HepG2 (cell line): ENCODE results near the gene YJEFN3. TPM values are rescaled to one million over a fixed set of nuclear protein-coding genes. Genes with fewer than 3 reads are reported as not detected.

ENCODE experiments used
- ATAC-seq: fragments of 200-7000 bp; cut with Tn5 transposase; 3 replicates; pipeline ENCODE4 v1.9.1; 2020; ENCODE audit warnings: mild to moderate bottlenecking, moderate library complexity
- BruUV-seq: library from RNA; stranded (reverse); fragments of 400-500 nt; replicated peaks from 2 replicates; lab custom pipeline; 2021; lab: Mats Ljungman, UMichigan
- CTCF ChIA-PET: fragments of 300-600 bp; formaldehyde crosslinking; extraction: SDS; loops from one replicate; lab custom pipeline; 2021; ENCODE audit warnings: low total read pairs, inconsistent platforms, low intra/inter-chr PET ratio; lab: Yijun Ruan, JAX
- POLR2A ChIA-PET: fragments of 350-600 bp; sonication (Branson Sonifier 250); formaldehyde crosslinking; loops from one replicate; lab custom pipeline; 2020; ENCODE audit warnings: antibody characterized with exemption, inconsistent platforms; lab: Yijun Ruan, JAX
- DNase-seq: peaks from one replicate; pipeline ENCODE4 v3.0.0-alpha.2; 2015; ENCODE audit warnings: low spot score
- FAIRE-seq: peaks from 3 replicates; lab custom pipeline; 2011; peaks lifted over from hg19 to GRCh38; lab: Jason Lieb, UNC
- H2AFZ ChIP-seq: one replicate; pipeline ENCODE4 v1.6.1; 2011; ENCODE audit warnings: low read length, inconsistent platforms
- H3K27ac ChIP-seq: fragments of 300-600 bp; 3 replicates; pipeline ENCODE4 v1.8.0; 2011; ENCODE audit warnings: mixed run types, mild to moderate bottlenecking, mixed read lengths, low read length, inconsistent platforms; ENCODE audit not compliant: insufficient read depth; ENCODE audit errors: extremely low read length
- H3K27me3 ChIP-seq, 2 experiments: fragments of 200-600 bp in 1 of 2; 2 replicates in 1 of 2; 3 replicates in 1 of 2; pipeline versions ENCODE4 v1.6.0 to v1.8.0; 2011; ENCODE audit warnings: low read length in 2 of 2, mild to moderate bottlenecking in 2 of 2, moderate library complexity in 2 of 2, inconsistent platforms in 1 of 2; ENCODE audit not compliant: insufficient read depth in 2 of 2, control insufficient read depth in 1 of 2
- H3K36me3 ChIP-seq, 2 experiments: fragments of 200-600 bp in 1 of 2; replicated peaks in 1 of 2; 2 replicates in 1 of 2; 3 replicates in 1 of 2; pipeline versions ENCODE4 v1.5.1 to v1.8.0; 2011; ENCODE audit warnings: low read length in 2 of 2, inconsistent platforms in 1 of 2; ENCODE audit not compliant: insufficient read depth in 2 of 2, control insufficient read depth in 1 of 2
- H3K4me1 ChIP-seq: 2 replicates; pipeline ENCODE4 v1.5.1; 2012; ENCODE audit warnings: low read length, inconsistent platforms; ENCODE audit not compliant: insufficient read depth
- H3K4me2 ChIP-seq: 2 replicates; pipeline ENCODE4 v1.6.0; 2011; ENCODE audit warnings: low read depth, low read length, inconsistent platforms
- H3K4me3 ChIP-seq, 3 experiments: fragments of 200-600 bp in 1 of 3; sonication (generic), shearing (Covaris generic) in 1 of 3; replicated peaks in 1 of 3; 2 replicates each; pipeline ENCODE4 v1.5.1; 2011 to 2016; ENCODE audit warnings: low read length in 3 of 3, inconsistent platforms in 2 of 3, low read depth in 2 of 3, mild to moderate bottlenecking in 2 of 3, control low read depth in 1 of 3, mixed read lengths in 1 of 3; ENCODE audit not compliant: insufficient read depth in 1 of 3
- H3K79me2 ChIP-seq: one replicate; pipeline ENCODE4 v1.6.1; 2011; ENCODE audit warnings: low read length, inconsistent platforms; ENCODE audit not compliant: insufficient read depth
- H3K9ac ChIP-seq: 2 replicates; pipeline ENCODE4 v1.6.0; 2011; ENCODE audit warnings: mild to moderate bottlenecking, low read depth, low read length, inconsistent platforms; ENCODE audit not compliant: insufficient read depth
- H3K9me3 ChIP-seq: 2 replicates; pipeline ENCODE4 v1.5.1; 2012; ENCODE audit warnings: mild to moderate bottlenecking, low read length
- H4K20me1 ChIP-seq: 2 replicates; pipeline ENCODE4 v1.6.0; 2011; ENCODE audit warnings: inconsistent platforms, mild to moderate bottlenecking, low read length, moderate library complexity; ENCODE audit not compliant: insufficient read depth
- DNMT1 ChIP-seq: sonication (generic); formaldehyde crosslinking; IDR thresholded peaks from 2 replicates; pipeline ENCODE4 v1.5.1; 2020; ENCODE audit warnings: mild to moderate bottlenecking, missing genetic modification reagents
- MAFK ChIP-seq, 2 experiments: IDR thresholded peaks in 1 of 2; conservative IDR thresholded peaks in 1 of 2; 2 replicates each; pipeline ENCODE4 v1.6.1; 2011; ENCODE audit warnings: improper control_type of control experiment in 2 of 2, low read length in 2 of 2
- NR0B2 ChIP-seq: sonication (generic); formaldehyde crosslinking; IDR thresholded peaks from 2 replicates; pipeline ENCODE4 v1.4.0; 2020; ENCODE audit warnings: mild to moderate bottlenecking, missing genetic modification reagents
- SMYD3 ChIP-seq: sonication (generic); formaldehyde crosslinking; IDR thresholded peaks from 2 replicates; pipeline ENCODE4 v1.8.1; 2023; ENCODE audit warnings: mild to moderate bottlenecking, missing genetic modification reagents
- SNAI1 ChIP-seq: sonication (generic); formaldehyde crosslinking; IDR thresholded peaks from 2 replicates; pipeline ENCODE4 v1.5.0; 2020; ENCODE audit warnings: mild to moderate bottlenecking, missing genetic modification reagents, borderline replicate concordance
- YY1 ChIP-seq: IDR thresholded peaks from 2 replicates; pipeline ENCODE4 v1.6.1; 2011; ENCODE audit warnings: low read length, low read depth, moderate library complexity, mild to moderate bottlenecking; ENCODE audit not compliant: insufficient read depth, insufficient replicate concordance
- ZNF629 ChIP-seq: sonication (generic); formaldehyde crosslinking; conservative IDR thresholded peaks from 2 replicates; pipeline ENCODE4 v1.5.0; 2020; ENCODE audit warnings: missing genetic modification reagents
- WGBS: methylation state at CpG from one replicate; pipeline ENCODE4 v1.1.6; 2017; ENCODE audit warnings: low lambda C conversion rate; 5-methylcytosine and 5-hydroxymethylcytosine counted together
- in situ Hi-C: cut with HindIII; loops from 2 replicates; pipeline ENCODE4 v1.10.0; 2017; ENCODE audit warnings: low pct_unique_long_range_greater_than_20kb; ENCODE audit not compliant: extremely low pct_ligation_motif_present
- intact Hi-C: fragments of 100-400 bp; cut with micrococcal nuclease; formaldehyde crosslinking; loops from one replicate; pipeline ENCODE4 v1.10.0; 2022; ENCODE audit not compliant: unreplicated experiment
- polyA plus RNA-seq, 8 experiments: library from polyadenylated mRNA; depleted of rRNA in 3 of 8; stranded (reverse) in 7 of 8; unstranded in 1 of 8; fragments of >200 nt; fragmentation: Illumina TruSeq in 4 of 8; extraction: Trizol in 4 of 8; gene quantifications; 2 replicates each; pipeline versions ENCODE4 v1.2.1 to v1.2.3, GENCODE V29; 2011 to 2016; ENCODE audit warnings: low read depth in 4 of 8, missing spikeins in 1 of 8, mixed read lengths in 1 of 8; ENCODE audit not compliant: insufficient read depth in 1 of 8
- total RNA-seq, 5 experiments: library from RNA; depleted of rRNA; stranded (reverse); fragments of >200 nt; fragmentation: Illumina TruSeq; extraction: Trizol; gene quantifications; 2 replicates each; pipeline ENCODE4 v1.2.3, GENCODE V29; 2016; ENCODE audit warnings: low read depth in 1 of 5

YJEFN3 gene
- total and polyA plus RNA-seq, 2 of the 13 experiments (the other 11 are each of a cell fraction or from before 2014, with no cell fraction given), result 0.89 to 4.0 TPM

GRCh38 chr19:19550485-19550929, 21.8 kb downstream of the YJEFN3 start:
- Histone ChIP-seq H3K9ac (no peak overlapping the region), H3K27ac (no peak overlapping the region), H3K79me2 (no peaks in the 10 kb centered on the region), H3K9me3 (no peaks in the 10 kb centered on the region), H3K36me3 (no peaks in the 10 kb centered on the region), H3K27me3 (peaks cover 6 to 59% of the 10 kb centered on the region in 2 experiments; a peak in 4 of 5 replicates), H2AFZ (no peak overlapping the region), H3K4me1 (no peaks in the 10 kb centered on the region), H3K4me3 (no peak overlapping the region), H4K20me1 (no peaks in the 10 kb centered on the region), H3K4me2 (no peak overlapping the region)
- TF ChIP-seq YY1 (no peak), MAFK (conservative IDR thresholded peaks at IDR 0.05 in 1 of 2, IDR thresholded peaks at IDR 0.05 in 1 of 2; ENCODE audit: low read length in 2 of 2) (peak in 1 of 2 experiments; percentile 11; a peak in 1 of 4 replicates), DNMT1 (CRISPR knock-in tag) (no peak), SNAI1 (CRISPR knock-in tag) (no peak), NR0B2 (CRISPR knock-in tag) (no peak)
- POLR2A ChIA-PET, result no interaction called here
- DNase-seq (no peak), FAIRE-seq (no peak), ATAC-seq (no peak)
- in situ Hi-C loops (loop anchor here (25.0 kb wide), 1 partner anchor 1012 kb away; the partner anchor contains the start of gene ZNF737), intact Hi-C loops (no loop called here)
- BruUV-seq, result no TSS peak
- CTCF ChIA-PET, result no interaction called here
- 0% methylated on average over 6 of the region's 8 CpGs for WGBS

- BruUV-seq, result no TSS peak
- FAIRE-seq, result no peak
- ATAC-seq, result no peak
Observed at GRCh38 chr19:19550972-19551852, 22.5 kb downstream of the YJEFN3 start.

More at GRCh38 chr19:19550972-19551852, 22.5 kb downstream of the YJEFN3 start:
- Histone ChIP-seq H3K4me3 (no peak overlapping the region), H2AFZ (no peak overlapping the region), H3K4me2 (no peak overlapping the region), H3K9me3 (no peaks in the 10 kb centered on the region), H3K9ac (no peak overlapping the region), H3K4me1 (no peaks in the 10 kb centered on the region), H3K27me3 (peaks cover 4 to 56% of the 10 kb centered on the region in 2 experiments; a peak in 4 of 5 replicates), H3K36me3 (no peaks in the 10 kb centered on the region), H4K20me1 (no peaks in the 10 kb centered on the region), H3K27ac (no peak overlapping the region), H3K79me2 (no peaks in the 10 kb centered on the region)
- ChIA-PET POLR2A (no interaction called here), CTCF (no interaction called here)
- 20% methylated on average over 2 of the region's 10 CpGs for WGBS
- no peak for TF ChIP-seq SMYD3 (CRISPR knock-in tag)
- TF ChIP-seq ZNF629 (CRISPR knock-in tag), result peak; percentile 66
- no peak for DNase-seq
- intact Hi-C loops, result no loop called here
- in situ Hi-C loops, result loop anchor here (25.0 kb wide), 1 partner anchor 1011 kb away; the partner anchor contains the start of gene ZNF737
